HUDEP-2 (cell line): ENCODE data around the gene PRR11.
"Not testable (repeated sequence)": the region's sequence is repeated elsewhere in the genome, so short reads cannot be mapped to it uniquely, and the experiment has no call there.

Source experiments
- DNase-seq, 76 experiments: peaks; one replicate each; lab custom pipeline; 2025; ENCODE audit not compliant: unreplicated experiment in 76 of 76; lab: John Stamatoyannopoulos, UW

Gene PRR11

GRCh38 chr17:59151006-59151405, 4.5 kb upstream of the PRR11 start:
- no peak for DNase-seq

GRCh38 chr17:59151591-59151990, 4.0 kb upstream of the PRR11 start:
- DNase-seq = no peak

GRCh38 chr17:59152925-59153324, 2.6 kb upstream of the PRR11 start:
- DNase-seq = no peak

DNA sequence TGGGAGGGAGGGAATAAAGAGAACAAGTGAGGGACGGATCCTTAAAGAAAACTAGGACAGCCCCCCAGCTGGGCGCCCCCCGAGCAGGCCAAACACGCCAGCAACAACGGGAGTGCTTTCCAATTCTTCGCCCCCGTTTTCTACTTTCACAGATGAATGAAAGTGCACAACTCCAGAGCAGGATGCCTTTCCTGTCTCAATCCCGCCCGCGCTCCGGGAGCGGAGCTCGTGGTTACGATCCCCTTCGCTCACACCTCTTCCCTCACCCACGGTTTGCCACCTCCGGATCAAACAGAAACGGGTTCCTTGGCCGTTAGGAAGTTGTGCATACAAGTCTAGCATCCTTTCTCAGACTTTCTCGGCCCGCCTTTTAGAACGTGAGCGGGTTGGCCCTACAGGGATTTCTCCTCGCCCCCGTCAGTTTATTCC, 1.2 kb upstream of the PRR11 start:
- peak in 19 of 76 experiments; percentile 7 to 54 (median 37) for DNase-seq

DNA sequence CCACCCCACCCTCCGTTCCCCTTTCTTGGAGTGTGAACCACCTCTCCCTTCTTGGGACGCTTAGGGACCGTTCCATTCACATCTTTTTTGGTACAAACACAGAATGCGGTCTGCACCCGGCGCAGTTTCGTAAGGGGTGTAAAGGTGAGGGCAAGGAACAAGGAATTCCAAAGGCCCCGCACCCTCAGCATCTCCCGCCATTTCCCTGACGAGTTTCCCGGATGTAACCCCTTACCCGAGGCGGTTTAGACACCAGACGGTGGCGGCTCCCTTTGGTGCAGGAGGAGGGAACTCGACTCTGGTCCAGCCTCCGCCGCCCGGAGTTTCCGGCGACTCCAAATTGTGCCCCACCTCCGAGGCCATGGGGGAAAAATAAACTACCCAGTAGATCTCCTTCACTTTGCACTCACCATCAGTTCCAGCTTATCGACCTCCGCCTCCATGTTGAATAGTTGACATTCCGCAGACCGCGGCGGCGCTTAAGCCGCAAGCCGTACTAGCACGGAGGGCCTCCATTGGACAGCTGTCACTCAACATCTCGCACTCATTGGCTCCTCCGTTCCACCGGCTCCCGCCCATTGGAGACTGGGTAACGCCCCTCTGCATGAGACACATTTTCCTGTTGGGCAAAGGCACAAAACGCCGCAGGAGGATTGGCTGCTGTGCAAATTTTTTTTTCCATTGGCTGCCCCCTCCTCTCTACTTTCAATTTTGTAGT, 666 bp upstream of the PRR11 start, which contains the start of gene SKA2:
TSS of gene SKA2 (minus strand) at position 466 of the 718 bp plus-strand sequence. CDS start at position 443, 23 bp downstream.
- DNase-seq = peak in 73 of 76 experiments; percentile 12 to 100 (median 99)

DNA sequence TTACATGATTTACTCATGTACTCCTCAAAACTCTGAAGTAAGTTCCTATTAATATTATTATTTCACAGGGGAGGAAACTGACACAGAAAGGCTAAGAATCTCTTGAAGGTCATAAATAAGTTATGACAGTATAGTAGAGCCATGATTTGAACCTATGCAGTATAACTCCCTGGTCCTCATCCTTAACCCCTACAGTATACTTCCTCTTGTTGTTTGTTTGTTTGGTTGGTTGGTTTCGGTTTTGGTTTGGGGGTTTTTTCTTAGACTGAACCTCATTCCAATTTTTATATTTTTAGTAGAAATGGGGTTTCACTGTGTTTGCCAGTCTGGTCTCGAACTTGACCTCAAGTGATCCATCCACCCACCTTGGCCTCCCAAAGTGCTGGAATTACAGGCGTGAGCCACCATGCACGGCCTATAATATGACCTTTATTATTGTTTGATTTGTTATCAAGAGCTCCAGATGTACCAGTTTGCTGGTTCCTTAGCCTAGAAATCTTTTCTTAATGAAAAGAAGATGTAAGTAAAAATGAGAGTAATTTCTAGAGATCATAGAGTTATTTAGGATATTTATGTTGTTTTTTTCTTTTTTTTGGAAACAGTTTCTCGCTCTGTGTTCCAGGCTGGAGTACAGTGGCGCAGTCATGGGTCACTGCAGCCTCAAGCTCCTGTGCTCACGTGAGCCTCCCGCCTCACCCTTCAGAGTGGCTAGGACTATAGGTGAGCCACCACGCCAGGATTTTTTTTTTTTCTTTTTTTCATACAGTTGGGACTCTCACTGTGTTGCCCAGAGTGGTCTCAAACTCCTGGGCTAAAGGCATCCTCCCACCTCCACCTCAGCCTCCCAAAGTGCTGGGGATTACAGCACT, 4.8 kb downstream of the PRR11 start:
- peak in 1 of 76 experiments; percentile 2 for DNase-seq

GRCh38 chr17:59161477-59161876, 5.9 kb downstream of the PRR11 start:
- DNase-seq = no peak

- peak in 59 of 76 experiments; percentile 7 to 69 (median 35) for DNase-seq
These were observed 10.4 kb downstream of the PRR11 start for GRCh38 chr17:59165933-59166342.

DNA sequence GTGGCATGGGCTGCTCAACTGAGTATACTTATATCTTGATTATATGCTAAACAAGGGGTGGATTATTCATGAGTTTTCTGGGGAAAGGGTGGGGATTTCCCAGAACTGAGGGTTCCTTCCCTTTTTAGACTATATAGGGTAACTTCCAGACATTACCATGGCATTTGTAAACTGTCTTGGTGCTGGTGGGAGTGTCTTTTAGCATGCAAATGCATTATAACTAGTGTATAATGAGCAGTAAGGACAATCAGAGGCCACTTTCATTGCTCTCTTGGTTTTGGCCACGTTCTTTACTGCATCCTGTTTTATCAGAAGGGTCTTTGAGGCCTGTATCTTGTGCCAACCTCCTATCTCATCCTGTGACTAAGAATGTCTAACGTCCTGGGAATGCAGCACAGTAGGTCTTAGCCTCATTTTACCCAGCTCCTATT, 12.0 kb downstream of the PRR11 start:
- DNase-seq = peak in 8 of 76 experiments; percentile 6 to 48 (median 17)

- DNase-seq = no peak
These were observed 17.0 kb downstream of the PRR11 start for GRCh38 chr17:59172436-59173004.

DNA sequence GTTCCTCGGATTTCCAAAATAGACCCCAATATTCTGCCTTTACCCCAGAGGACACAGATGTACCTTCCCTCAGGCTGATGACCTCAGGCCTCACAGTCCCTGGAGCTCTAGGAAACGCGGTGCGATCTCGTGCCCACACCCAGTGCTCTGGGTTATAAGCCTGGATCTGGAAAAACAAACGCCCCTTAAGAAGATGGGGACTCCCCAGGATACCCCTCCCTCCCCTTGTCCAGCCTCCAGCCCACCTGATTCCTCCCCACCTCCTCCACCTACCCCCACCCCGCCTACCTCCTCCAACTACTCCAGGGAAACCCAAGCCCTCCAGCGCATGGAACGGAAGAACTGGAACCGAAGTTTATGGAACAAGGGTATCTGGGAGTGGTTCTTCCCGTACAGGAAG, 19.1 kb downstream of the PRR11 start:
- DNase-seq = no peak

DNA sequence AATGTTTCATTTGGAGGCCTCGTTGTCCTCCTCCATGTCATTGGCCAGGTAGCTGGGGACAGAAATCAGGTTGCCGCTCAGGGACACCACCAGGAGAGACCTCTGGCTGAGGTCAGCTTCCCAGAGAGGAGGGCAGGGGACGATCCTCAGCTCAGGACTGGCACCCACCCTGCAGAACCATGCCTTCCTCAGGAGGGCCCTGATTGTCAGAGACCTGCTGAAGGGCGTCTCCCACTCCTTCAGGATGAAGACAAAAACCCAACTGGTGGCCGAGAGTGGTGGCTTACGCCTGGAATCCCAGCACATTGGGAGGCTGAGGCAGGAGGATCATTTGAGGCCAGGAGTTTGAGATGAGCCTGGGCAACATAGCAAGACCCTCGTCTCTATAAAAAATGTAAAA, 19.5 kb downstream of the PRR11 start:
- no peak for DNase-seq

DNA sequence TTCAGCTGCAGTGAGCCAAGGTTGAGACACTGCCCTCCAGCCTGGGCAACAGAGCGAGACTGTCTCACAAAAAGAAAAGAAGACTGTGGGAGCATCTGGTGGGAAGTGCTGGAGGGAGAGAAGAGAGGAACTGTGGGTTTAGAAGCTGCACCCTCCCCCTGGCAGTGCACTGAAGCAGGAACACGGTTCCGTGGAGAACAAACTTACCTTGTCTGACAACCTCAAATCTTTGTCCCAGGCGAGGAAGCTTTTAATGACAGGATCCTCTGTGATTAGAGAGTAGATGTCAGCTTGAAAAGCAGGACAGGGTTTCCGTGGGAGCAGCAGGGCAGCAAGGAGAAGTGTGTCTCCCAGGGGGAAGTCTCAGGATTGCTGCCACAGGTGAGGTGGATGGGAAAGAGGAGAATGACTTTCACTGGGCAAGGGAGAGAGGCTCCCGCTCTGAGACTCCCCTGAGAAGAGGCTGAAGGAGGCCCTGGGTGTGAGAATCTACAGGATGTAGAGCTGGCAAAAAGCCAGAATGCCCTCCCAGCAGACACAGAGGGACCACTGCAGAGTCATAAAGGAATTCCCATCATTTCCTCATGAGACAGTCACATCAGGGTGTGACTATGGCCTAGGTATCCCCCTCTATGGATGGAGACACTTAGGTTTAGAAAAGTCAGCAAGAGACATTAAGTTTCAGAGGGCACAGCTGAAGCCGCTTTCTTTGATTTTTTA, 22.9 kb downstream of the PRR11 start:
- no peak for DNase-seq

- not testable (repeated sequence) for DNase-seq
These were observed 24.1 kb downstream of the PRR11 start for GRCh38 chr17:59179601-59180000.

DNA sequence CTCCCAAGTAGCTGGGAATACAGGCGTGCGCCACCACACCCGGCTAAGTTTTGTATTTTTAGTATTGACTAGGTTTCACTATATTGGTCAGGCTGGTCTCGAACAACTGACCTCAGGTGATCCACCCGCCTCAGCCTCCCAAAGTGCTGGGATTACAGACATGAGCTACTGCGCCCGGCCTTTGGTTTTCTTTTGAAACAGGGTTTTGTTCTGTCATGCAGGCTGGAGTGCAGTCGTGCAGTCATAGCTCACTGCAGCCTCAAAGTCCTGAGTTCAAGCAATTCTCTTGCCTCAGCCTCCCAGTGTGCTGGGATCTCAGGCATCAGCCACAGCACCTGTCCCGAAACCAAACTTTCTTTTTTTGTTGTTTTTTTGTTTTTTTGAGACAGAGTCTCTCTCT, 25.1 kb downstream of the PRR11 start:
- DNase-seq = no peak

- DNase-seq = no peak
These were observed 25.9 kb downstream of the PRR11 start for GRCh38 chr17:59181481-59181880.

GRCh38 chr17:59185997-59186396, 30.5 kb downstream of the PRR11 start:
- DNase-seq = no peak

DNA sequence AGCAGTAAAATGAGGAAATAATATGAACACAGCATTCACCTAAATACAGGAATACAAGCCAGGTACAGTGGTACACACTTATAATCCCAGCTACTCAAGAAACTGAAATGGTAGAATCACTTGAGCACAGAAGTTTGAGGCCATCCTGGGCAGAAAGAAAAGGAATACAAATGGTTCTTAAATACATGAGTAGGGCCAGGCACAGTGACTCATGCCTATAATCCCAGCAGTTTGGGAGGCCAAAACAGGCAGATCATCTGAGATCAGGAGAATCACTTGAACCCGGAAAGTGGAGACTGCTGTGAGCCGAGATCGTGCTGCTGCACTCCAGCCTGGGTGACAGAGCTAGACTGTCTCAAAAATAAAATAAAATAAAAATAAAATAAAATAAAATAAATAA, 31.3 kb downstream of the PRR11 start:
- DNase-seq = no peak

- no peak for DNase-seq
These were observed 35.3 kb downstream of the PRR11 start for GRCh38 chr17:59190806-59191205.

DNA sequence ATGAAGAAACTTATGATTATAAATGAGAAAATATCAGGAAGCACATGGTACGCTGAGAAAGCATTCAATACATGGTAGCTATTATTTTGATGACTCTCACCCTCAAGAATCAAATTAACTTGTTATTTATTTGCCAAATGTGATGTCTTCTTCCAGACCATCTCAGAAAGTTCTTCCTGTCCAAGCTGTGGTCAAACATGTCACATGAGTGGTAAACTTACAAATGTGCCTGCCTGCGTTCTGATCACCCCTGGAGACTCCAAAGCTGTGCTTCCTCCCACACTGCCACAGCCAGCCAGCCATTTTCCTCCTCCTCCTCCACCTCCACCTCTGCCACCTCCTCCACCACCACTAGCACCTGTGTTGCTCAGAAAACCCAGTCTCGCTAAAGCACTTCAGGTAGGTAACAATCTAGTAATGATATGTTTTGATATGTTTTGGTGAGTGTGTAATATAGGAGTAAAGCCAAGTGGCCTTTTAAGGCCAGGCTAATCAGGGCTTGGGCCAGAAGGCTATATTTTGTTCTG, 37.9 kb downstream of the PRR11 start:
- DNase-seq = no peak
